Measurements from ENCODE around the gene CD300A. TPM values are rescaled to one million over a fixed set of nuclear protein-coding genes. Genes with fewer than 3 reads are reported as not detected.

Gene CD300A
- total RNA-seq, 1 experiment from 2014 or later: not detected

- no peak for DNase-seq (ENCODE audit: unreplicated experiment)
- H3K9me3 Mint-ChIP-seq (ENCODE audit: unreplicated experiment): no peaks in the 10 kb centered on the region
- TF ChIP-seq, protein P1, sequence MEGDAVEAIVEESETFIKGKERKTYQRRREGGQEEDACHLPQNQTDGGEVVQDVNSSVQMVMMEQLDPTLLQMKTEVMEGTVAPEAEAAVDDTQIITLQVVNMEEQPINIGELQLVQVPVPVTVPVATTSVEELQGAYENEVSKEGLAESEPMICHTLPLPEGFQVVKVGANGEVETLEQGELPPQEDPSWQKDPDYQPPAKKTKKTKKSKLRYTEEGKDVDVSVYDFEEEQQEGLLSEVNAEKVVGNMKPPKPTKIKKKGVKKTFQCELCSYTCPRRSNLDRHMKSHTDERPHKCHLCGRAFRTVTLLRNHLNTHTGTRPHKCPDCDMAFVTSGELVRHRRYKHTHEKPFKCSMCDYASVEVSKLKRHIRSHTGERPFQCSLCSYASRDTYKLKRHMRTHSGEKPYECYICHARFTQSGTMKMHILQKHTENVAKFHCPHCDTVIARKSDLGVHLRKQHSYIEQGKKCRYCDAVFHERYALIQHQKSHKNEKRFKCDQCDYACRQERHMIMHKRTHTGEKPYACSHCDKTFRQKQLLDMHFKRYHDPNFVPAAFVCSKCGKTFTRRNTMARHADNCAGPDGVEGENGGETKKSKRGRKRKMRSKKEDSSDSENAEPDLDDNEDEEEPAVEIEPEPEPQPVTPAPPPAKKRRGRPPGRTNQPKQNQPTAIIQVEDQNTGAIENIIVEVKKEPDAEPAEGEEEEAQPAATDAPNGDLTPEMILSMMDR (IDR thresholded peaks at IDR 0.05; ENCODE audit: unreplicated experiment): no peak
- no peak overlapping the region for H3K27ac Mint-ChIP-seq (ENCODE audit: low read depth, unreplicated experiment)
- no peaks in the 10 kb centered on the region for H3K27me3 Mint-ChIP-seq (ENCODE audit: insufficient read depth, unreplicated experiment)
- CTCF ChIA-PET: interaction anchor here (0.7 to 9.3 kb wide), 5 partner anchors 10 to 147 kb away, joined by 3 to 283 read pairs (median 5); no protein-coding TSS in a partner anchor
- peaks cover 5% of the 10 kb centered on the region for H3K36me3 Mint-ChIP-seq (ENCODE audit: insufficient read depth, unreplicated experiment)
- intact Hi-C loops (cut with micrococcal nuclease): loop anchor here (1.0 kb wide), 1 partner anchor 10 kb away; no protein-coding TSS in a partner anchor
- peak overlapping the region; percentile 40 for H3K4me3 Mint-ChIP-seq (ENCODE audit: unreplicated experiment)
- BruUV-seq (replicated peaks): no TSS peak
- H3K4me1 Mint-ChIP-seq (ENCODE audit: insufficient read depth, unreplicated experiment): peaks cover 7% of the 10 kb centered on the region
- POLR2A ChIA-PET: interaction anchor here (0.7 to 6.8 kb wide), 7 partner anchors 10 to 296 kb away, joined by 3 to 46 read pairs (median 8); partner anchors contain the start of gene GPRC5C
These were observed 12.7 kb upstream of the CD300A start for GRCh38 chr17:74453665-74454196.

DNA sequence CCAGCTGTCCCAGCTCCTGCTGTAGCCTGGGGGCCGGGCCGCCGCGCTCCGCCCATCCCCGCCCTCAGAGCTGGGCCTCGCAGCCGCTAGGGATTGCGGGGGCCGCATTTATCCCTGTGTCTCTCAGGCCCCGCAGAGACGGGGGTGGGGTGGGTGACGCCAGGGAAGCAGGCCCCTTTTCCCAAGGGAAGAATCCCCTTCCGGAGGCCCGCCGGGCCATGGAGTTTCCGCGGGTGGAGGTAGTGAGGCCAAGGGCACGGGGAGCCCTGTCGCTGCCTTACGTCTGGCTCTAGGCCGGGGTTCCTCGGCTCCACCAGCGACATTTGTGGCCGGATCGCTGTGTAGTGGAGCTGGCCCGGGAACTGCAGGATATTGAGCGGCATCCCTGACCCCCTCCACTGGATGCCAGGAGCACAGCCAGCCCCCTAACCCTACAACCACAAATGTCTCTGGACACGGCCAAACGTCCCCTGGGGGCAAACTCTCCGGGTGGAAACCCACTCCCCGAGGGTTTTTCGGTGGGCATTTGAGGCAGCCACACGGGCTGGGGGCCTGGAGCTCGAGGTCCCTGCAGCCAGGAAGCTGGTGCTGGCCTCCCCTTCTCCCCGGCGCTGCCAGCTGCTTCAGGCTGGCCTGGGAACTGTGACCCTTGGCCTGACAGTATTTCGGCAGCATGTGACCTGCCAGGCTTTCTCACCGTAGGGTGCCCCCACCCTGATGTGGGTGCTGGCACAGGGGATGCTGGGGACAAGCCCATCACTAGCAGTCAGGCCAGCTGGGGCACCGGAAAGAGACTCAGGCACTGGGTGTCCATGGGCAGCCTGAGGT, 12.0 kb upstream of the CD300A start:
- H3K27me3 Mint-ChIP-seq (ENCODE audit: insufficient read depth, unreplicated experiment): no peaks in the 10 kb centered on the region
- H3K4me3 Mint-ChIP-seq (ENCODE audit: unreplicated experiment): peak overlapping the region; percentile 40
- H3K27ac Mint-ChIP-seq (ENCODE audit: low read depth, unreplicated experiment): no peak overlapping the region
- intact Hi-C loops (cut with micrococcal nuclease): loop anchor here (1.0 kb wide), 1 partner anchor 11 kb away; no protein-coding TSS in a partner anchor
- no TSS peak for BruUV-seq (replicated peaks)
- H3K9me3 Mint-ChIP-seq (ENCODE audit: unreplicated experiment): no peaks in the 10 kb centered on the region
- H3K4me1 Mint-ChIP-seq (ENCODE audit: insufficient read depth, unreplicated experiment): peaks cover 7% of the 10 kb centered on the region
- TF ChIP-seq, protein P1 (IDR thresholded peaks at IDR 0.05; ENCODE audit: unreplicated experiment): no peak
- DNase-seq (ENCODE audit: unreplicated experiment): peak; percentile 87
- POLR2A ChIA-PET: interaction anchor here (0.7 to 6.8 kb wide), 7 partner anchors 11 to 295 kb away, joined by 3 to 46 read pairs (median 8); partner anchors contain the start of gene GPRC5C
- peaks cover 5% of the 10 kb centered on the region for H3K36me3 Mint-ChIP-seq (ENCODE audit: insufficient read depth, unreplicated experiment)
- CTCF ChIA-PET: interaction anchor here (0.7 to 9.3 kb wide), 9 partner anchors 11 to 1025 kb away, joined by 3 to 283 read pairs (median 4); partner anchors contain the start of gene GPR142

GRCh38 chr17:74455025-74455545, 11.3 kb upstream of the CD300A start:
- POLR2A ChIA-PET: interaction anchor here (1.5 to 6.8 kb wide), 5 partner anchors 11 to 149 kb away, joined by 3 to 46 read pairs (median 16); partner anchors contain the start of gene GPRC5C
- no peaks in the 10 kb centered on the region for H3K9me3 Mint-ChIP-seq (ENCODE audit: unreplicated experiment)
- CTCF ChIA-PET: interaction anchor here (0.6 to 9.3 kb wide), 9 partner anchors 38 to 1025 kb away, joined by 3 to 283 read pairs (median 4); partner anchors contain the start of gene GPR142
- H3K36me3 Mint-ChIP-seq (ENCODE audit: insufficient read depth, unreplicated experiment): peaks cover 5% of the 10 kb centered on the region
- DNase-seq (ENCODE audit: unreplicated experiment): no peak
- no peak overlapping the region for H3K4me3 Mint-ChIP-seq (ENCODE audit: unreplicated experiment)
- H3K27me3 Mint-ChIP-seq (ENCODE audit: insufficient read depth, unreplicated experiment): no peaks in the 10 kb centered on the region
- H3K27ac Mint-ChIP-seq (ENCODE audit: low read depth, unreplicated experiment): no peak overlapping the region
- TF ChIP-seq, protein P1 (IDR thresholded peaks at IDR 0.05; ENCODE audit: unreplicated experiment): no peak
- intact Hi-C loops (cut with micrococcal nuclease): no loop called here
- peaks cover 7% of the 10 kb centered on the region for H3K4me1 Mint-ChIP-seq (ENCODE audit: insufficient read depth, unreplicated experiment)
- no TSS peak for BruUV-seq (replicated peaks)
